Measurements from ENCODE around the gene VANGL2. TPM values are rescaled to one million over a fixed set of nuclear protein-coding genes. Genes with fewer than 3 reads are reported as not detected.
A peak's percentile ranks its signal among the peaks of the same experiment; 100 is the strongest.

Gene VANGL2
- total and polyA plus RNA-seq, 2 experiments from 2014 or later = 17.7 to 51.3 TPM

DNA sequence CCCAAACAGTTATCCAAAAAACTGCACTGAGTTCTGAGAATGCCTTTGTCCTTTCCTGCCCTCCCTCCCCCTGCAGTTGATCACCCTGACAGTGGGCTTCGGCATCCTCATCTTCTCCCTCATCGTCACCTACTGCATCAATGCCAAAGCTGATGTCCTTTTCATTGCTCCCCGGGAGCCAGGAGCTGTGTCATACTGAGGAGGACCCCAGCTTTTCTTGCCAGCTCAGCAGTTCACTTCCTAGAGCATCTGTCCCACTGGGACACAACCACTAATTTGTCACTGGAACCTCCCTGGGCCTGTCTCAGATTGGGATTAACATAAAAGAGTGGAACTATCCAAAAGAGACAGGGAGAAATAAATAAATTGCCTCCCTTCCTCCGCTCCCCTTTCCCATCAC, 42.3 kb upstream of the VANGL2 start (continued):
- no peak for TF ChIP-seq EZH2 (IDR thresholded peaks at IDR 0.05; ENCODE audit: low read depth, unreplicated experiment)
- TF ChIP-seq, protein P1, sequence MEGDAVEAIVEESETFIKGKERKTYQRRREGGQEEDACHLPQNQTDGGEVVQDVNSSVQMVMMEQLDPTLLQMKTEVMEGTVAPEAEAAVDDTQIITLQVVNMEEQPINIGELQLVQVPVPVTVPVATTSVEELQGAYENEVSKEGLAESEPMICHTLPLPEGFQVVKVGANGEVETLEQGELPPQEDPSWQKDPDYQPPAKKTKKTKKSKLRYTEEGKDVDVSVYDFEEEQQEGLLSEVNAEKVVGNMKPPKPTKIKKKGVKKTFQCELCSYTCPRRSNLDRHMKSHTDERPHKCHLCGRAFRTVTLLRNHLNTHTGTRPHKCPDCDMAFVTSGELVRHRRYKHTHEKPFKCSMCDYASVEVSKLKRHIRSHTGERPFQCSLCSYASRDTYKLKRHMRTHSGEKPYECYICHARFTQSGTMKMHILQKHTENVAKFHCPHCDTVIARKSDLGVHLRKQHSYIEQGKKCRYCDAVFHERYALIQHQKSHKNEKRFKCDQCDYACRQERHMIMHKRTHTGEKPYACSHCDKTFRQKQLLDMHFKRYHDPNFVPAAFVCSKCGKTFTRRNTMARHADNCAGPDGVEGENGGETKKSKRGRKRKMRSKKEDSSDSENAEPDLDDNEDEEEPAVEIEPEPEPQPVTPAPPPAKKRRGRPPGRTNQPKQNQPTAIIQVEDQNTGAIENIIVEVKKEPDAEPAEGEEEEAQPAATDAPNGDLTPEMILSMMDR (conservative IDR thresholded peaks at IDR 0.05; ENCODE audit: low read depth in 2 of 2) = no peak

DNA sequence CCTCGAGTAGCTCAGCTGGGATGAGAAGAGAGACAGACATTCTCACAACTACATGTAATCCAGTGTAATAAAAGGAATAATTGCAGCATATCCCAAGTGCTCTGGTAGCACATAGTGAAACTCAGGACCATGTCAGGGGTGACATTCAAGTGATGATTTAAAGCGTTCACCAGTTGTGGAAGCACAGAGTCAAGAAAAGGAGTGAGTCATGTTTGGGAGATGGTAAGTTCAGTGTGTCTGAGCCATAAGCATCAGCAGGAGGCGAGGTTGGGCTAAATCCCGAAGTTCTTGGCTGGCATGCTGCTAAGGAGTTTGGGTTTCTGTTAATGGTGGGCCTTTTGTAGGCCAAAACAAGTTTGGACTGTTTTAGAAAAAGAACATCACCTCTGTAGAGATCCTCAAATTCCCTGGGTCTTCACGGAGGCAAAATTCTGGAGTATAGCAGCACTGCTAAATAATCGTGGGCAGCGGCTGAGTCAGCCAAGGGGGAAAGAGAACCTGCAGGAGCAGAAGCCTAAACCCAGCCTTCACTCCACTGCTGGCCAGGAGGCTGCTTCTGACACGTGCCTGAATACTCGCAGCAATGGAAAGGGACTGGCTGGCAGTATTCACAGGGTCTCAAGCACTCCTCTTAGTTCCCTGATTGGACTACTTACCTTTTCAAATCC, 40.7 kb upstream of the VANGL2 start:
- H3K27ac Mint-ChIP-seq = no peak overlapping the region
- Histone ChIP-seq H3K4me2 (no peak overlapping the region), H3K79me2 (replicated peaks; ENCODE audit: insufficient read depth) (no peaks in the 10 kb centered on the region), H3F3A (replicated peaks; ENCODE audit: low read depth) (no peaks in the 10 kb centered on the region), H3K27me3 (ENCODE audit: insufficient read depth) (no peaks in the 10 kb centered on the region), H3K36me3 (ENCODE audit: insufficient read depth) (peaks cover 23% of the 10 kb centered on the region), H3K4me1 (ENCODE audit: insufficient read depth) (peaks cover 20% of the 10 kb centered on the region), H4K20me1 (replicated peaks; ENCODE audit: insufficient read depth) (no peaks in the 10 kb centered on the region), H2AFZ (no peak overlapping the region), H3K9me2 (ENCODE audit: insufficient read depth) (no peaks in the 10 kb centered on the region), H3K4me3 (no peak overlapping the region), H3K27ac (ENCODE audit: low read depth) (no peak overlapping the region; the same call in 1 of the 2 replicates)
- H3K4me3 Mint-ChIP-seq = no peak overlapping the region
- DNase-seq (ENCODE audit: low spot score) (peak; percentile 11), ATAC-seq (no peak)
- TF ChIP-seq, protein P1 (conservative IDR thresholded peaks at IDR 0.05; ENCODE audit: low read depth in 2 of 2) = peak in 1 of 2 experiments; percentile 36; a peak in 2 of 4 replicates
- TF ChIP-seq EZH2phosphoT487 (IDR thresholded peaks at IDR 0.05; ENCODE audit: unreplicated experiment) = no peak
- TF ChIP-seq, protein P2, sequence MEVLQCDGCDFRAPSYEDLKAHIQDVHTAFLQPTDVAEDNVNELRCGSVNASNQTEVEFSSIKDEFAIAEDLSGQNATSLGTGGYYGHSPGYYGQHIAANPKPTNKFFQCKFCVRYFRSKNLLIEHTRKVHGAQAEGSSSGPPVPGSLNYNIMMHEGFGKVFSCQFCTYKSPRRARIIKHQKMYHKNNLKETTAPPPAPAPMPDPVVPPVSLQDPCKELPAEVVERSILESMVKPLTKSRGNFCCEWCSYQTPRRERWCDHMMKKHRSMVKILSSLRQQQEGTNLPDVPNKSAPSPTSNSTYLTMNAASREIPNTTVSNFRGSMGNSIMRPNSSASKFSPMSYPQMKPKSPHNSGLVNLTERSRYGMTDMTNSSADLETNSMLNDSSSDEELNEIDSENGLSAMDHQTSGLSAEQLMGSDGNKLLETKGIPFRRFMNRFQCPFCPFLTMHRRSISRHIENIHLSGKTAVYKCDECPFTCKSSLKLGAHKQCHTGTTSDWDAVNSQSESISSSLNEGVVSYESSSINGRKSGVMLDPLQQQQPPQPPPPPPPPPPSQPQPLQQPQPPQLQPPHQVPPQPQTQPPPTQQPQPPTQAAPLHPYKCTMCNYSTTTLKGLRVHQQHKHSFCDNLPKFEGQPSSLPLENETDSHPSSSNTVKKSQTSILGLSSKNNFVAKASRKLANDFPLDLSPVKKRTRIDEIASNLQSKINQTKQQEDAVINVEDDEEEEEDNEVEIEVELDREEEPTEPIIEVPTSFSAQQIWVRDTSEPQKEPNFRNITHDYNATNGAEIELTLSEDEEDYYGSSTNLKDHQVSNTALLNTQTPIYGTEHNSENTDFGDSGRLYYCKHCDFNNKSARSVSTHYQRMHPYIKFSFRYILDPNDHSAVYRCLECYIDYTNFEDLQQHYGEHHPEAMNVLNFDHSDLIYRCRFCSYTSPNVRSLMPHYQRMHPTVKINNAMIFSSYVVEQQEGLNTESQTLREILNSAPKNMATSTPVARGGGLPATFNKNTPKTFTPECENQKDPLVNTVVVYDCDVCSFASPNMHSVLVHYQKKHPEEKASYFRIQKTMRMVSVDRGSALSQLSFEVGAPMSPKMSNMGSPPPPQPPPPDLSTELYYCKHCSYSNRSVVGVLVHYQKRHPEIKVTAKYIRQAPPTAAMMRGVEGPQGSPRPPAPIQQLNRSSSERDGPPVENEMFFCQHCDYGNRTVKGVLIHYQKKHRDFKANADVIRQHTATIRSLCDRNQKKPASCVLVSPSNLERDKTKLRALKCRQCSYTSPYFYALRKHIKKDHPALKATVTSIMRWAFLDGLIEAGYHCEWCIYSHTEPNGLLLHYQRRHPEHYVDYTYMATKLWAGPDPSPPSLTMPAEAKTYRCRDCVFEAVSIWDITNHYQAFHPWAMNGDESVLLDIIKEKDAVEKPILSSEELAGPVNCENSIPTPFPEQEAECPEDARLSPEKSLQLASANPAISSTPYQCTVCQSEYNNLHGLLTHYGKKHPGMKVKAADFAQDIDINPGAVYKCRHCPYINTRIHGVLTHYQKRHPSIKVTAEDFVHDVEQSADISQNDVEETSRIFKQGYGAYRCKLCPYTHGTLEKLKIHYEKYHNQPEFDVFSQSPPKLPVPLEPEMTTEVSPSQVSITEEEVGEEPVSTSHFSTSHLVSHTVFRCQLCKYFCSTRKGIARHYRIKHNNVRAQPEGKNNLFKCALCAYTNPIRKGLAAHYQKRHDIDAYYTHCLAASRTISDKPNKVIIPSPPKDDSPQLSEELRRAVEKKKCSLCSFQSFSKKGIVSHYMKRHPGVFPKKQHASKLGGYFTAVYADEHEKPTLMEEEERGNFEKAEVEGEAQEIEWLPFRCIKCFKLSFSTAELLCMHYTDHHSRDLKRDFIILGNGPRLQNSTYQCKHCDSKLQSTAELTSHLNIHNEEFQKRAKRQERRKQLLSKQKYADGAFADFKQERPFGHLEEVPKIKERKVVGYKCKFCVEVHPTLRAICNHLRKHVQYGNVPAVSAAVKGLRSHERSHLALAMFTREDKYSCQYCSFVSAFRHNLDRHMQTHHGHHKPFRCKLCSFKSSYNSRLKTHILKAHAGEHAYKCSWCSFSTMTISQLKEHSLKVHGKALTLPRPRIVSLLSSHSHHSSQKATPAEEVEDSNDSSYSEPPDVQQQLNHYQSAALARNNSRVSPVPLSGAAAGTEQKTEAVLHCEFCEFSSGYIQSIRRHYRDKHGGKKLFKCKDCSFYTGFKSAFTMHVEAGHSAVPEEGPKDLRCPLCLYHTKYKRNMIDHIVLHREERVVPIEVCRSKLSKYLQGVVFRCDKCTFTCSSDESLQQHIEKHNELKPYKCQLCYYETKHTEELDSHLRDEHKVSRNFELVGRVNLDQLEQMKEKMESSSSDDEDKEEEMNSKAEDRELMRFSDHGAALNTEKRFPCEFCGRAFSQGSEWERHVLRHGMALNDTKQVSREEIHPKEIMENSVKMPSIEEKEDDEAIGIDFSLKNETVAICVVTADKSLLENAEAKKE (CRISPR knock-in tag; IDR thresholded peaks at IDR 0.05) = no peak
- TF ChIP-seq STAT1 (IDR thresholded peaks at IDR 0.05; ENCODE audit: unreplicated experiment) = no peak
- TF ChIP-seq, protein P3, sequence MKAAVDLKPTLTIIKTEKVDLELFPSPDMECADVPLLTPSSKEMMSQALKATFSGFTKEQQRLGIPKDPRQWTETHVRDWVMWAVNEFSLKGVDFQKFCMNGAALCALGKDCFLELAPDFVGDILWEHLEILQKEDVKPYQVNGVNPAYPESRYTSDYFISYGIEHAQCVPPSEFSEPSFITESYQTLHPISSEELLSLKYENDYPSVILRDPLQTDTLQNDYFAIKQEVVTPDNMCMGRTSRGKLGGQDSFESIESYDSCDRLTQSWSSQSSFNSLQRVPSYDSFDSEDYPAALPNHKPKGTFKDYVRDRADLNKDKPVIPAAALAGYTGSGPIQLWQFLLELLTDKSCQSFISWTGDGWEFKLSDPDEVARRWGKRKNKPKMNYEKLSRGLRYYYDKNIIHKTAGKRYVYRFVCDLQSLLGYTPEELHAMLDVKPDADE (IDR thresholded peaks at IDR 0.05) = no peak
- H3K27me3 Mint-ChIP-seq (ENCODE audit: insufficient read depth, low read depth, poor library complexity) = peaks cover 7% of the 10 kb centered on the region
- H3K9me3 Mint-ChIP-seq = no peaks in the 10 kb centered on the region
- H3K4me1 Mint-ChIP-seq = peaks cover 33% of the 10 kb centered on the region
- H3K36me3 Mint-ChIP-seq (ENCODE audit: low read depth) = peaks cover 60% of the 10 kb centered on the region

Data from GM23338 (cell line).